Parathyroid adenoma (tissue), 2 donors: Measurements from ENCODE around the gene YEATS2.

Experiments
- H2AFZ ChIP-seq: fragments of 300-600 bp; sonication (generic); one replicate; pipeline ENCODE4 v1.7.0; 2017; ENCODE audit warnings: antibody characterized with exemption, mild to moderate bottlenecking
- H3K27ac ChIP-seq: fragments of 300-600 bp; sonication (generic); one replicate; pipeline ENCODE4 v1.7.0; 2017
- H3K27me3 ChIP-seq: fragments of 300-600 bp; sonication (generic); one replicate; pipeline ENCODE4 v1.7.0; 2017; ENCODE audit warnings: low read length; ENCODE audit not compliant: control insufficient read depth, insufficient read depth
- H3K36me3 ChIP-seq: fragments of 300-600 bp; sonication (generic); one replicate; pipeline ENCODE4 v1.7.0; 2017; ENCODE audit warnings: low read length; ENCODE audit not compliant: control insufficient read depth, insufficient read depth
- H3K4me1 ChIP-seq: fragments of 300-600 bp; sonication (generic); one replicate; pipeline ENCODE4 v1.7.0; 2017; ENCODE audit warnings: control low read depth
- H3K4me2 ChIP-seq: fragments of 300-600 bp; sonication (generic); one replicate; pipeline ENCODE4 v1.7.0; 2017; ENCODE audit warnings: low read length
- H3K4me3 ChIP-seq: fragments of 300-600 bp; sonication (generic); one replicate; pipeline ENCODE4 v1.7.0; 2017; ENCODE audit warnings: low read depth, low read length
- H3K79me2 ChIP-seq: fragments of 300-600 bp; sonication (generic); one replicate; pipeline ENCODE4 v1.7.0; 2017; ENCODE audit warnings: control low read depth
- H3K9ac ChIP-seq: fragments of 300-600 bp; sonication (generic); one replicate; pipeline ENCODE4 v1.7.0; 2017; ENCODE audit warnings: mild to moderate bottlenecking
- H3K9me3 ChIP-seq: fragments of 300-600 bp; sonication (generic); one replicate; pipeline ENCODE4 v1.7.0; 2017; ENCODE audit warnings: low read length; ENCODE audit not compliant: control insufficient read depth
- CTCF ChIP-seq: fragments of 300-600 bp; sonication (generic); IDR thresholded peaks from one replicate; pipeline ENCODE4 v1.7.0; 2017; ENCODE audit warnings: antibody characterized with exemption, mild to moderate bottlenecking
- donor health status: primary hyperparathyroidism.

Gene YEATS2

GRCh38 chr3:183827809-183828537 is 130.4 kb downstream of the YEATS2 start:
- H3K79me2 ChIP-seq = no peaks in the 10 kb centered on the region
- H3K27me3 ChIP-seq = no peaks in the 10 kb centered on the region
- peaks cover 3% of the 10 kb centered on the region for H3K4me1 ChIP-seq
- no peak overlapping the region for H3K4me2 ChIP-seq
- H3K27ac ChIP-seq = no peak overlapping the region
- no peak overlapping the region for H2AFZ ChIP-seq
- H3K4me3 ChIP-seq = no peak overlapping the region
- H3K36me3 ChIP-seq = no peaks in the 10 kb centered on the region
- H3K9ac ChIP-seq = no peak overlapping the region
- TF ChIP-seq CTCF = no peak
- H3K9me3 ChIP-seq = no peaks in the 10 kb centered on the region

- no peaks in the 10 kb centered on the region for H3K36me3 ChIP-seq
- no peak overlapping the region for H2AFZ ChIP-seq
Observed at GRCh38 chr3:183828538-183828870, 130.9 kb downstream of the YEATS2 start.

GRCh38 chr3:183829466-183829865 is 131.9 kb downstream of the YEATS2 start:
- TF ChIP-seq CTCF = no peak
- H3K79me2 ChIP-seq = no peaks in the 10 kb centered on the region

More at GRCh38 chr3:183828538-183828870, 130.9 kb downstream of the YEATS2 start:
- Histone ChIP-seq H3K9ac (no peak overlapping the region), H3K27me3 (no peaks in the 10 kb centered on the region), H3K4me2 (no peak overlapping the region), H3K27ac (no peak overlapping the region), H3K4me1 (peaks cover 3% of the 10 kb centered on the region), H3K4me3 (no peak overlapping the region), H3K9me3 (no peaks in the 10 kb centered on the region), H3K79me2 (no peaks in the 10 kb centered on the region)
- no peak for TF ChIP-seq CTCF

DNA sequence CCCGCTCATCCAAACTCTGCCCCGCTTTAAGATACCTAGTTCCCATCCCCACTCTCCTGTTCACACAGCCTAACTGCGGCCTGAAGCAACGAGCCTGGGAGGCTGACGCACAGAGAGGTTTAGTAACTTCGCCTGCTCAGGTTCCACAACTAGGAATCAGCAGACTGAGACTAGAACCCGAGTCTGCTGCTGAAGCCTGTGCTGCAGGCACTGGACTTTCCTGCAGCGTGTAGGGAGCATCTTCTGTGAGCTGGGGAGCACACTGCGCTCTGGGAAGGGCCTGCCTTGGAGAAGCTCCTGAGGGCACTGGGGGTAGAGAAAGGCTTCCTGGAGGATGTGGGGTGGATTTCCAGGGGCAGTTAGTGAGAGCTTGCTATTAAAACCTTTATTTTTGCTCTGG is 132.6 kb downstream of the YEATS2 start:
- no peak overlapping the region for H3K27ac ChIP-seq
- H3K4me2 ChIP-seq = no peak overlapping the region
- TF ChIP-seq CTCF = no peak
- no peaks in the 10 kb centered on the region for H3K4me1 ChIP-seq
- H3K9ac ChIP-seq = no peak overlapping the region
- no peak overlapping the region for H2AFZ ChIP-seq
- H3K9me3 ChIP-seq = no peaks in the 10 kb centered on the region
- H3K4me3 ChIP-seq = no peak overlapping the region
- H3K79me2 ChIP-seq = no peaks in the 10 kb centered on the region
- no peaks in the 10 kb centered on the region for H3K27me3 ChIP-seq
- no peaks in the 10 kb centered on the region for H3K36me3 ChIP-seq

More at GRCh38 chr3:183829466-183829865, 131.9 kb downstream of the YEATS2 start:
- H2AFZ ChIP-seq = no peak overlapping the region
- no peaks in the 10 kb centered on the region for H3K9me3 ChIP-seq
- no peak overlapping the region for H3K27ac ChIP-seq
- H3K27me3 ChIP-seq = no peaks in the 10 kb centered on the region
- H3K4me2 ChIP-seq = no peak overlapping the region
- H3K9ac ChIP-seq = no peak overlapping the region
- H3K4me3 ChIP-seq = no peak overlapping the region
- peaks cover 2% of the 10 kb centered on the region for H3K4me1 ChIP-seq
- no peaks in the 10 kb centered on the region for H3K36me3 ChIP-seq

DNA sequence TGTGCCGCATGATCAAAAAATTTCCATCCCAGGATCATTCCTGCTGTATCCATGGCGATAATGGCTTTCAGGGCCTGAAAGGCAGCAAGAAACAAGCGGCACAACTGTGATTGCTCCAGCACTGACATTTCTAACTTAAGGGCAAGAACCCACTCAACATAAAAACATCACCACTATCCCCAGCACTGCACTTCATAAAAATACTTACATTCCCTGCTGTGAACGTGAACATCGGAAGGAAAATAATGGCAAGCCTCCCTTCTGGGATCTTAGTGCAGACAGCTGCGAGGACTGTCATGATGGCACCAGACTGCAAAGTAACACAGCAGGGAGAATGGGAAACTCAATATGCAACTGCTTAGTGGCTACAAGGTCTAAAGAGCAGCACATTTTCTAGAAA is 135.9 kb downstream of the YEATS2 start:
- Histone ChIP-seq H3K9ac (no peak overlapping the region), H3K79me2 (no peaks in the 10 kb centered on the region), H3K4me1 (no peaks in the 10 kb centered on the region), H3K4me3 (no peak overlapping the region), H3K27ac (no peak overlapping the region), H3K4me2 (no peak overlapping the region), H3K27me3 (no peaks in the 10 kb centered on the region), H3K9me3 (no peaks in the 10 kb centered on the region), H3K36me3 (no peaks in the 10 kb centered on the region), H2AFZ (no peak overlapping the region)
- no peak for TF ChIP-seq CTCF
